ENCODE measurements around the gene PABPN1L.
"Not testable (repeated sequence)": the region's sequence is repeated elsewhere in the genome, so short reads cannot be mapped to it uniquely, and the experiment has no call there.

The PABPN1L gene

GRCh38 chr16:88900662-88901052 is 34.2 kb upstream of the PABPN1L start:
- no peak for DNase-seq

DNA sequence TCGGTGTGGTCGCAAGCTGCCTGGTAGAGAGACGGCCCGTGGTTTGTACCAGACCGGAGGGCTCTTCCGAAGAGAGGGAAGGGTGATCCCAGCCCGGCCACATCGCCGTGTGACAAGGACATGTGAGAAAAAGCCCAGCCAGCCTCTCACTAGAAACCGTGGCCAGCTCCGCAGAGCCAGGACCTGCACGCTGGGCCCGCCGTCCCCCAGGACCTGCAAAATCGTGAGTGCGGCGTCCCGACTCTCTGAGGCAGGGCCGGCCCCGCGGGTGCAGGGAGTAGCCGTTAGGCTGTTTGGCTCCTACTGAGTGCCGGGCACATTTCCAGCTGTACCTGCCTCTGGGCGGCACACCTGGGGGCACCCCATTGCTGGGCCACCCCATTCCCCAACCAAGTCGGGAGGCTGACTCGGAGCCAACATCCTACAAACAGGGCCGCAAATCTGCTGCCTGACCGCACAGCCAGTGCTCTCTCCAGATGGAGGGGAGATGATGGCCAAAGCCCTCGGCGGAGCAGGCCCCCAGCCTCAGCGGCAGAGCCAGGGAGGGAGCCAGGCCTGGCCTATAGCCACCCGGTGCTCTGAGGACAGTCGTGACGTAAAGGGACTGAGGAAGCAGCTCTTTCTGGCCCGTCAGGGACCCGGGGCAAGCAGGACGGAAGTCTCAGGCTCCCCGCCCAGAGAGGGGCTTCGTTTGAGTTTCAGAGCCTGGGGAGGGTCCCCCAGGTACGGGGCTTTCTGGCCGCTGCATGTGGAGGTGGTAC is 33.6 kb upstream of the PABPN1L start:
- no peak for DNase-seq

- DNase-seq: no peak
Observed at GRCh38 chr16:88897696-88898425, 31.4 kb upstream of the PABPN1L start.

GRCh38 chr16:88896238-88897070 is 30.0 kb upstream of the PABPN1L start:
- DNase-seq: no peak

DNA sequence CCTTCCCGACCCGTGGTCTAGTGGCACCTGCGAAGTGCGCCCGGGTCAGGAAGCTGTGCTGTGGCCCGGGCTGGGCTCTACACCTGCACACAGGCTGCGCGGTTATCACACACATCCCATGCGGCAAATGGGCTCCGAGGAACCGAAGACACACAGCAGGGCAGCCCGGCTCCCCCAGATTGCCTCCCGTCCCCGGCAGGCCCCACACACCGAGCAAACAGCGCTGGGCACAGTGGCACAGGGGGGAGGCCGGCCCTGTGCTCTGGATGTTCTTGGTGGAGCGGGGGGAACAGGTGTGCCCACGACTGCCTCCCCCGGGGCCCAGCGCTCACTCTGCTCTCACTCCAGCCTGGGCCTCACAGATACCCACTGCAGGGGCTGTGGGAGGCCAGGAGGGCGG is 28.9 kb upstream of the PABPN1L start:
- DNase-seq: no peak

DNA sequence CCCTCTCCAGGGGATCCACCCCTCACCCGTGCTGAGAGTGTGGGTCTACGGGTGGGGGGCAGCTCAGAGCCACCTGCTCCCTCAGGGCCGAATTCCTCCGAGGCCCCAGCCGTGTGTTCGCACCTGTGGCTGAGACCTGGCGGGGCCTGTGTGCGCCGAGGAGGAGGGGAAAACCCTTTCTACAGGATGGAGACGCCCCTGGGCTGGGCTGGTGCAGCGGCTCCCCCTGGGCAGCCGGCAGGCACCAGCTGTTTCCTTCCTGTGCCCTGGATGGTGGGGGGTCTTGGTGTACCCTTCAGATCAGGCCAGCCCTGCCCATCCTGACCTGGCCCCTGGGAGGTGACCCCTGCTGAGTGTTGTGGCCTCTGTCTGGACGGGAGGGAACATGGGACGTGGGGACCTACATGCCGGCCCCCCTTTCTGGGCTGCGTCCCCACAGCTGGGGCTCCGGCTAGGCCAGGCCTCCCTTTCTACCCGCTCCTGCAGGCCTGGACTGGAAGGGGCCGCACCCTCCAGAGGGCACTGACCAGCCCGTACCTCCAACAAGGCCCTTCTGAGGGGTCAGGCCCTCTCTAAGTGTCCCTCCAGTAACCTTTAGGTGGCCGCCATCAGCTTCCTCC is 28.3 kb upstream of the PABPN1L start:
- no peak for DNase-seq

DNA sequence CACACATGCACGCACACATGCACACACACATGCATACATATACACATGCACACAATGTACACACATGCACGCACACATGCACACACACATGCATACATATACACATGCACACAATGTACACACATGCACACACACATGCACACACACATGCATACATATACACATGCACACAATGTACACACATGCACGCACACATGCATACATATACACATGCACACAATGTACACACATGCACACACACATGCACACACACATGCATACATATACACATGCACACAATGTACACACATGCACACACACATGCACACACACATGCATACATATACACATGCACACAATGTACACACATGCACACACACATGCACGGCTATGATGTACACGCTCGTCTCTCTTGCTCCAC is 27.8 kb upstream of the PABPN1L start:
- not testable (repeated sequence) for DNase-seq

DNA sequence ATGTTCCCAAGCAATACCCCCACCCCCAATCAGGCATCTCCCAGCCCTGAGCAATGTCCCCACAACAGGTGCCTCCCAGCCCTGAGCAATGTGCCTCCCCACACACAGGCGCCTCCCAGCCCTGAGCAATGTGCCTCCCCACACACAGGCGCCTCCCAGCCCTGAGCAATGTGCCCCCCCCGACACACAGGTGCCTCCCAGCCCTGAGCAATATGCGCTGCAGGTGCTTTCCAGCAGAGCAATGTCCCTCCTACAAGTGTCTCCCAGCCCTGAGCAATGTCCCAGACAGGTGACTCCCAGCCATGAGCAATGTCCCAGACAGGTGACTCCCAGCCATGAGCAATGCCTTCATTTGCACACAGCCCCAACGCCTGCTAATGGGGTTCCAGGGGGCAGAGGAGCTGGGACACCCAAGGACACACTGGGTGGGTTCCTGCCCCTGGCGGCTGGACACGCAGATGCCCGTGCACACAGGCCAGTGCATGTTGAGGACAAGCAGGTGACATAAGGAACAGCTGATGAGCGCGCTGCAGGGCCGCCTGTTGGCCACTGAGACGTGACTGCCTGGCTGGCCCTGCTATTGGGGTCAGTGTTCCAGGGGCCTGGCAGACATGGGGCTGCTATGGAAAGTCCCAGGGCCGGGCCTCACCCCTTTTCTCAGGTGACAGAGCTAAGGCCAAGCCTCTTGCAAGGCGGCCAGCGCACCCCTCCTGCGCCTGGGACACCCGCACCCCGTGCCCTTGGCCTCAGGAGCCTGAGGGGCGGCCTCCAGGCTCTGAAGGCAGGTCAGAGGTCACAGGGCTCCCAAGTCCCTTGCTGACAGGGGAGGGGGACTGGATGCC is 26.9 kb upstream of the PABPN1L start:
- no peak for DNase-seq

GRCh38 chr16:88892065-88892464 is 25.6 kb upstream of the PABPN1L start:
- DNase-seq: no peak

DNA sequence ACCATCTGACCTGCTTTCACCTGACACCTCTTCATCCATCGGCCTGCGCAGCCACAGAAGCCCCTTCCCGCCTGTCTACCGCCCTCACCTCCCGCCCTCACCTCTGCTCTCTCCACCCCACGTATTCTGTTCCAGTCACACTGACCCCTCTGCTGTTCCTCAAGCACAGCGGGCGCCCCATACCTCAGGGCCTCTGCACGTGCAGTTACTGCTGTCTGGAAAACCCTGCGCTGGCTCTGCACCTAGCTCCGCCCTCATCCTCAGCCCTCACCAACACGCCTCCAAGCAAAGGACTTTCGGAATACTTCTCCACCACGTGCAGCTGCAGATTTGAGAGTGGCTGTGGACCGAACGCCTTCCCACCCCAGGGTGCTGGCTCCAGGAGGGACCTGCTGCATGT is 24.6 kb upstream of the PABPN1L start:
- no peak for DNase-seq

- DNase-seq: not testable (repeated sequence)
Observed at GRCh38 chr16:88889702-88890352, 23.4 kb upstream of the PABPN1L start.

DNA sequence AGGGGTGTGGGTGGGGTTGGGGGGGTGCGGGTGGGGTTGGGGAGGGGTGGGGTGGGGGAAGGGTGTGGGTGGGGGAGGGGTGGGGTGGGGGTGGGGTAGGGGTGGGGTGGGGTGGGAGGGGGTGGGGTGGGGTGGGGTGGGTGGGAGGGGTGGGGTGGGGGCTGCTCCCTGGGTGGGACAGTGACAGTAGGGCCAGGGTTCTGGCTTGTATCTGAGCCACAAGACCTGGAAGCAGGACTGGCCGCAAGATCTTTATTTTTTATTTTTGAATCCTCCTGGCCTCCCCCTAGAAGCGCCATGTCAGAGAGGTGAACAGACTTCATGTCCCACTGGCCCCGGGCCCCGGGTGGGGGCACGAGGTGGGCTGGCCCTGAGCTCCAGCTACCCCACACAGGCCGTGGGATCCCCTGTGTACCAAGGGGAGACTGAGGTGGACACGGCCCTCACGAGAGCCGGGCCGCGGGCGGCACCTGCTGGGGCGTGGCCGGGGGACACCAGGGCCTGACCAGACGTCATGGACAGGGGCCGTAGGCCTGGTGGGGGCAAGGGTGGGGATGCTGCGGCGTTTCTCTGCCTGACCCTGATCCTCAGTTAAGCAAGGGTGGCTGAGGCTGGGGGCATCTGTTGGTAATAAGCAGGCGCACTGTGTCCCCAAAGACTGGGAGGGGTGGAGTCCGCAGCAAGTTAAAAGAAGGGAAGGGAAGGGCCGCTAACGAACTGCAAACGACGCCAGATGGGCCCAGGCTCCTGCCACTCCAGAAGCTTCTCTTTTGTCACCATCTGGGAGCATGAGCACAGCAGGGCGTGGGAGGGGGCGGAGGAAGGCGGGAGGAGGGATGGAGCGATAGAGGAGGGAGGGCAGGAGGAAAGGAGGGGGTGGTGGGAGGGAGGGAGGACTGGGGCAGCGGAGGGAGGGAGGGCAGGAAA is 22.3 kb upstream of the PABPN1L start:
- no peak for DNase-seq

DNA sequence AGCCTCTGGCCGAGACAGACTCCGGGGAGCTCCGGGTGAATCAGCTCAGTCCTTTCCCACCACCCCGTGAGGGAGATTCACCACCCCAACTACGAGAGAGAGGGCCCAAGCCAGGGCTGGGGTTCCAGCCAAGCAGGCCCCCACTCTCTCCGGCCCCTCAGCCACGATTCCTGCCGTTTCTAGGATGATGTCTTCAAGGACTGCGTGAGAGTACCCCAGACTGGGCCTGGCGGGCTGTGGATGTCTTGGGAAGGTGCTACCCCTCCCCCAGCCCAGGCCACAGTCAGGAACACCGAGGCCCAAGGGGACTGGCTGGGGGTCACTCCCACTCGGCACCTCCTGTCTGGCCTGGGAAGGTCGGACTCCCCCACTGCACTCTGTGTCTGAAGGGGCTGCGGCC is 21.6 kb upstream of the PABPN1L start:
- DNase-seq: no peak

DNA sequence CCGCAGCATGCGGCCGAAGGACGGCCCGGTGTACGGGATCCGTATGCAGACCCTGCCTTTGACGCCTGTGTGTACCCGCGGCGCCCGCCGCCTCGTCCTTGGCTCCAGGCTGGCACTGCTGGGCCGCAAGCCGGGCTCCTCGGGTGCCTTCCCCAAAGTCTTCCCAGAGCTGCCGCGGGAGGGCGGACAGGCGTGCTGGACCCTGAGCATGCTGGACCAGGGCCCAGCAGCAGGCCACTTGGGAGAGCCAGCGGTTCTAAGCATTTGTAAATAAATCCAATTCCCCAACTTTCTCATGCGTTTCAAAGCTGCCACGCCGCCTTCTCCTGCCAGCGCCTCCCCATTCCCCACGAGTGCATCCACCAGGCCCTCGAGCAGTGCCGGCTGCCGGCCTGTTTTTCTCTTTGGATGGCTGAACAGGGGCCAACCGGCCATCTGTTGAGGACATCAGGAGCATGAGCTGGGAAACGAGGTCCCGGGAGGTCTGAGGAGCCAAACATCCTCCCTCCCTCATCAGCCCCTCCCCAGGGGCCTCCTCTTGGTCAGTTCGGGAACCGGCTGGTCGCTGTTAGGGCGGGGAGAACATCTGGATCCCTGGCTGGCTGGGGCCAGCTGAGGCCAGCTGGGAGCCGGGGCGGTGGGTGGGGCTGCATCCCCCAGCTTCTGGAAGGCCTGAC is 20.5 kb upstream of the PABPN1L start:
- DNase-seq: no peak

GRCh38 chr16:88886420-88886844 is 20.0 kb upstream of the PABPN1L start:
- DNase-seq: no peak

DNA sequence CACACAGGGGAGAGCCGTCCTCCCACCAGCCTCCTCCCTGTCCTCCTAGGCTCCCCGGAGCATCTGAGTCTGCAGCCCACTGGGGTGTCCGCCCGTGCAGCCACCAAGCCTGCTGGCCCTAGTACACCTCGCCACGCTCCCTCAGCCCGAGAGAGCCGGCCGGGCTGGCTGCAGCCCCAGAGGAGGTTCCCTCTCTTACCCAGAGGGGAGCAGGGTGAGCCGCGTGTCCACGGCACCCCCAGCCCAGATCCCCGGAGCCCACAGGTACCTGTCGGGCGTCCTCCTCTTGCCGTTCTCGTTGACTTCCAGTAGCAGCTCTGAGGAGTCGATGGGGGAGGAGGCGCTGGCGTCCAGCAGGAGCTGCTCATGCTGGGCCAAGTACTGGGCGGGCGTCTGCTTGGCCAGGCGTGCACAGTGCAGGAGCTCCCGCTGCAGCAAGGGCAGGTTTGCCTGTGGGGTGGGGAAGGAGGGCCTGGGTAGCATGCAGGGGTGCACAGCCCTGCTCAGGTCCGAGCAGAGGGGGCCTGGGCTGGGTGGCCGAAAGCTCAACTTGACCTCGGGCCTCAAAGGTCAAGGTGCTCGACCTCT is 19.3 kb upstream of the PABPN1L start:
- DNase-seq: no peak

GRCh38 chr16:88884569-88885271 is 18.3 kb upstream of the PABPN1L start:
- DNase-seq: no peak

DNA sequence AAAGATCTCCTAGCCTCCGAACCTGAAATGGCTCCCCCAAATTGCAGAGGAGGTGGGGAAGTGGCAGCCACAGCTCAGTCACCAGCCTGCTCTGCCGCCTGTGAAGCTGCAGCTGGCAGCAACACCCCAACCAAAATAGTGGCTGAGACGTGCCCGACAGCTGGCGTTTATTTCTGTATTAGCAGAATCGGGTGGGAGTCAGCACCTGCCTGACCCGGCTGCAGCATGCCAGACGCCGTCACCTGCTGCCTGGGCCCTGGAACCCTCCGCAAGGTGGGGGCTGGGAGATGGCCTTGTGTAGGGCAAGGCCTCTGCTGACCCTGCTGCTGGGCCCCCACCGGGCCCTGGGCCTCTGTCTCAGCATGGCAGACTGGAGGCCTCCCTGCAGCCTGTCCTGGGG is 17.5 kb upstream of the PABPN1L start:
- DNase-seq: no peak

All from CD4-positive, alpha-beta T cell treated with Interferon alpha-2 for 1 hour (primary cell).